Suprapubic skin (tissue), 4 donors: ENCODE results near the gene DAAM2. TPM values are rescaled to one million over a fixed set of nuclear protein-coding genes. Genes with fewer than 3 reads are reported as not detected.

ENCODE experiments used
- DNase-seq, 2 donors: peaks; one replicate each; pipeline ENCODE4 v3.0.0-alpha.2; 2019; ENCODE audit warnings: low spot score in 2 of 2
- H3K27ac ChIP-seq: fragments of 200-600 bp; sonication (generic); one replicate; pipeline ENCODE4 v1.5.1; 2019
- H3K27me3 ChIP-seq: fragments of 200-600 bp; sonication (generic); one replicate; pipeline ENCODE4 v1.5.1; 2019
- H3K36me3 ChIP-seq: fragments of 200-600 bp; sonication (generic); one replicate; pipeline ENCODE4 v1.5.1; 2019
- H3K4me1 ChIP-seq: fragments of 200-600 bp; sonication (generic); one replicate; pipeline ENCODE4 v1.5.1; 2019
- H3K4me3 ChIP-seq: fragments of 200-600 bp; sonication (generic); one replicate; pipeline ENCODE4 v1.5.1; 2019; ENCODE audit warnings: mild to moderate bottlenecking
- H3K9me3 ChIP-seq: fragments of 200-600 bp; sonication (generic); one replicate; pipeline ENCODE4 v1.5.1; 2019
- EP300 ChIP-seq: sonication (generic); formaldehyde crosslinking; IDR thresholded peaks from one replicate; pipeline ENCODE4 v1.6.1; 2017; ENCODE audit warnings: antibody characterized with exemption
- POLR2A ChIP-seq, 2 donors: fragments of 450-650 bp; IDR thresholded peaks; one replicate each; pipeline ENCODE4 v1.6.1; 2017; ENCODE audit warnings: antibody characterized with exemption in 2 of 2, mild to moderate bottlenecking in 2 of 2, moderate library complexity in 2 of 2
- POLR2AphosphoS5 ChIP-seq, 3 donors: sonication (generic); formaldehyde crosslinking; IDR thresholded peaks; one replicate each; pipeline ENCODE4 v1.6.1; 2017; ENCODE audit warnings: antibody characterized with exemption in 3 of 3
- WGBS: methylation state at CpG from one replicate; pipeline ENCODE4 v1.1.5; 2018; 5-methylcytosine and 5-hydroxymethylcytosine counted together
- total RNA-seq, 4 donors: library from RNA; depleted of rRNA; stranded (reverse); fragments of >200 nt; gene quantifications; one replicate each; pipeline ENCODE4 v1.1.0, GENCODE V29; 2016
- TF ChIP-seq, protein P1 (sequence below), 2 donors: fragments of 200-600 bp in 1 of 2; fragments of 450-650 bp in 1 of 2; sonication (generic) in 1 of 2; IDR thresholded peaks; one replicate each; pipeline ENCODE4 v1.5.1; 2016 to 2019; ENCODE audit warnings: antibody characterized with exemption in 2 of 2, mild to moderate bottlenecking in 1 of 2, moderate library complexity in 1 of 2

DAAM2 gene
- total RNA-seq, 4 donors from 2014 or later: 4.7 to 17.6 (median 9.9) TPM

DNA sequence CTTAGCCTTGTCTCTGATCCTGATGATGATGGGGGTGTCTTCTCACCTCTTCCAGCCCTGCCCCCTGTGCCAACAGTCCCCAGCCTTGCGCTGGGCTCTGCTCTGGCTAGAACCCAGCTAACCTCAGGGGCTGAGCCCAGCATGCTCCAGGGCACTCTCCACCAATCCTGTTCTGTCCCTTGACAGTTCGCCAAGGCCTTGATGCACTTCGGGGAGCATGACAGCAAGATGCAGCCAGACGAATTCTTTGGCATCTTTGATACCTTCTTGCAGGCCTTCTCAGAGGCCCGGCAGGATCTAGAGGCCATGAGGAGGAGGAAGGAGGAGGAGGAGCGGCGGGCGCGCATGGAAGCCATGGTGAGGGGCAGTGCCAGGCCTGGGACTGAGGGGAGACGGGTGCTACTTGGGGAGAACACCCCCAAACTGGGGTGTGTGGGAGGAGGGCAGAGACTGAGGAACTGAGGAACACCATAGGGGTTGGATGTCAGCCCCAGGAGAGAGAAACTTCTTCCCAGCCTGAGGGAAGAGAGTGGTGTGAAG lies 109.0 kb downstream of the DAAM2 start:
- H3K36me3 ChIP-seq: peaks cover 43% of the 10 kb centered on the region
- no peak overlapping the region for H3K4me3 ChIP-seq
- DNase-seq: peak in 1 of 2 donors; percentile 70
- TF ChIP-seq, protein P1, sequence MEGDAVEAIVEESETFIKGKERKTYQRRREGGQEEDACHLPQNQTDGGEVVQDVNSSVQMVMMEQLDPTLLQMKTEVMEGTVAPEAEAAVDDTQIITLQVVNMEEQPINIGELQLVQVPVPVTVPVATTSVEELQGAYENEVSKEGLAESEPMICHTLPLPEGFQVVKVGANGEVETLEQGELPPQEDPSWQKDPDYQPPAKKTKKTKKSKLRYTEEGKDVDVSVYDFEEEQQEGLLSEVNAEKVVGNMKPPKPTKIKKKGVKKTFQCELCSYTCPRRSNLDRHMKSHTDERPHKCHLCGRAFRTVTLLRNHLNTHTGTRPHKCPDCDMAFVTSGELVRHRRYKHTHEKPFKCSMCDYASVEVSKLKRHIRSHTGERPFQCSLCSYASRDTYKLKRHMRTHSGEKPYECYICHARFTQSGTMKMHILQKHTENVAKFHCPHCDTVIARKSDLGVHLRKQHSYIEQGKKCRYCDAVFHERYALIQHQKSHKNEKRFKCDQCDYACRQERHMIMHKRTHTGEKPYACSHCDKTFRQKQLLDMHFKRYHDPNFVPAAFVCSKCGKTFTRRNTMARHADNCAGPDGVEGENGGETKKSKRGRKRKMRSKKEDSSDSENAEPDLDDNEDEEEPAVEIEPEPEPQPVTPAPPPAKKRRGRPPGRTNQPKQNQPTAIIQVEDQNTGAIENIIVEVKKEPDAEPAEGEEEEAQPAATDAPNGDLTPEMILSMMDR (IDR thresholded peaks at IDR 0.05): no peak
- TF ChIP-seq POLR2A (IDR thresholded peaks at IDR 0.05) (no peak), EP300 (no peak), POLR2AphosphoS5 (IDR thresholded peaks at IDR 0.05) (no peak)
- 81% methylated on average over 10 of the region's 10 CpGs for WGBS
- no peak overlapping the region for H3K27ac ChIP-seq
- H3K4me1 ChIP-seq: no peaks in the 10 kb centered on the region
- H3K9me3 ChIP-seq: no peaks in the 10 kb centered on the region
- no peaks in the 10 kb centered on the region for H3K27me3 ChIP-seq

DNA sequence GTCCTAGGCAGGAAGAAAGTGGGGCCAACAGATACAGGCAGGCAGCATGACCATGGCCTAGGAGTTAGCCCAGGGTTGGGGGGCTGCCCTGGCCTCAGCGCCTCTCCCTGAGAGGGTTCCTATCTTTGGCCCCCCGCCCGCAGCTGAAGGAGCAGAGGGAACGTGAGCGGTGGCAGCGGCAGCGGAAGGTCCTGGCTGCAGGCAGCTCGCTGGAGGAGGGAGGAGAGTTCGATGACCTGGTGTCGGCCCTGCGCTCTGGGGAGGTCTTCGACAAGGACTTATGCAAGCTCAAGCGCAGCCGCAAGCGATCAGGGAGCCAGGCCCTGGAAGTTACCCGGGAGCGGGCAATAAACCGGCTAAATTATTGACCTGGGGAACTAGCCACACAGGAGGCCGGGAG lies 109.5 kb downstream of the DAAM2 start:
- no peaks in the 10 kb centered on the region for H3K4me1 ChIP-seq
- DNase-seq: peak in 1 of 2 donors; percentile 59
- TF ChIP-seq EP300 (no peak), POLR2AphosphoS5 (IDR thresholded peaks at IDR 0.05) (no peak), POLR2A (IDR thresholded peaks at IDR 0.05) (no peak)
- TF ChIP-seq, protein P1 (IDR thresholded peaks at IDR 0.05): no peak
- no peaks in the 10 kb centered on the region for H3K9me3 ChIP-seq
- H3K36me3 ChIP-seq: peaks cover 45% of the 10 kb centered on the region
- 91% methylated on average over 16 of the region's 19 CpGs for WGBS
- H3K4me3 ChIP-seq: no peak overlapping the region
- H3K27me3 ChIP-seq: no peaks in the 10 kb centered on the region
- H3K27ac ChIP-seq: no peak overlapping the region

DNA sequence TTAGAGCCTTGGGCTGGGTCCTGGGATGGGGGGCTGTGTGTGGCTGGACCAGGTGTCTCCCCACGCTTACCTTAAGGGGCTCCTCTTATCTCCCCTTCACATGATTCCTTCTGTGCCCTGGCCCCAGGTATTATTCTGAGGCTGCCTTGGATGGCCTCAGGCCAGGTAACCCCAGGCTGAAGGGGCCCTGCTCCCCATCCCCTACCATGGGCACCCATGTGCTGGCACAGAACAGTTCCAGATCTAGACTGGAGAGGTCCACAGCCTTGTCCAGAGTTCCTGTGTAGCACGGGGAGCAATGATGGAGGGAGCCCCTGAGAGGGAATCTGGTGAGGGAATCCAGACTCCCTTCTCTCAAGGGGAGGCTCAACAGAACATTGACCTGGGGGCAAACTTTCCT lies 110.0 kb downstream of the DAAM2 start:
- TF ChIP-seq POLR2AphosphoS5 (IDR thresholded peaks at IDR 0.05) (no peak), POLR2A (IDR thresholded peaks at IDR 0.05) (no peak), EP300 (no peak)
- TF ChIP-seq, protein P1 (IDR thresholded peaks at IDR 0.05): no peak
- H3K4me1 ChIP-seq: no peaks in the 10 kb centered on the region
- 70% methylated on average over 2 of the region's 2 CpGs for WGBS

DNA sequence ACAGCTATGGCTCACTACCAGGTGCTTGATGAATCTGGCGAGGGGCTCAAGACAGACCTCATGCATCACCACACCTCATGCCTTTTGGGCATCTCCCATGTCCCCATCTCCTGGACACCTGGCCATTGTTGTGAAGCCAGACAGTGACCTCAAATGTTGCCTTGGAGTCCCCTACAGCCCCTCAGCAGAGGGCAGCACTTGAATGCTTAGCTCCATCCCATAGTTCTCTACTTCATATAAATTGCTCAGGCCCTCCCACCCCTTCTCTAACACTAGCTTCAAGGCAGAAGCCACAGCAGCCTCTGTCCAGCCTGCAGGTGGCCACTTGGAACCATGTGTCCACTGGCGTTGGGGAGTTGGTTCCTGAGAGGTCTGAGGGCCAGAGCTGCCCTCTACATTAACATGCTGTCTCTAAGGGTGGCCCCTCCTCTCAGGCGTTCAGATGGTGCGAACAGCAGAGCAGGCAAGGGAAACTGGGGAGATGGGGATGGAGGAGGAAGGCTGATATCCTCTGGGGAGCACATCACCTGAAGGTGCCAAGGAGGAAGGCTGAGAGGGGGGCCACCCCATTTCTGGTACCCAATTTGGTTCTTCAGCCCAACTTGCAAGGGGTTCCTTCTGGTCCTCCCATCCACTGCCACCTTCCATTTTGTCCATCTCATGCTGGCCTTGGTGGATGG lies 110.8 kb downstream of the DAAM2 start:
- Histone ChIP-seq H3K4me1 (no peaks in the 10 kb centered on the region), H3K36me3 (peaks cover 37% of the 10 kb centered on the region), H3K9me3 (no peaks in the 10 kb centered on the region), H3K4me3 (no peak overlapping the region), H3K27ac (no peak overlapping the region), H3K27me3 (no peaks in the 10 kb centered on the region)
- 95% methylated on average over 4 of the region's 4 CpGs for WGBS
- peak in 1 of 2 donors; percentile 54 for DNase-seq
- no peak for TF ChIP-seq POLR2AphosphoS5 (IDR thresholded peaks at IDR 0.05)
- TF ChIP-seq EP300: no peak
- TF ChIP-seq, protein P1 (IDR thresholded peaks at IDR 0.05): no peak
- TF ChIP-seq POLR2A (IDR thresholded peaks at IDR 0.05): no peak

More for the DNA sequence above, 110.0 kb downstream of the DAAM2 start:
- Histone ChIP-seq H3K36me3 (peaks cover 43% of the 10 kb centered on the region), H3K27ac (no peak overlapping the region), H3K9me3 (no peaks in the 10 kb centered on the region), H3K4me3 (no peak overlapping the region), H3K27me3 (no peaks in the 10 kb centered on the region)
- DNase-seq: no peak

DNA sequence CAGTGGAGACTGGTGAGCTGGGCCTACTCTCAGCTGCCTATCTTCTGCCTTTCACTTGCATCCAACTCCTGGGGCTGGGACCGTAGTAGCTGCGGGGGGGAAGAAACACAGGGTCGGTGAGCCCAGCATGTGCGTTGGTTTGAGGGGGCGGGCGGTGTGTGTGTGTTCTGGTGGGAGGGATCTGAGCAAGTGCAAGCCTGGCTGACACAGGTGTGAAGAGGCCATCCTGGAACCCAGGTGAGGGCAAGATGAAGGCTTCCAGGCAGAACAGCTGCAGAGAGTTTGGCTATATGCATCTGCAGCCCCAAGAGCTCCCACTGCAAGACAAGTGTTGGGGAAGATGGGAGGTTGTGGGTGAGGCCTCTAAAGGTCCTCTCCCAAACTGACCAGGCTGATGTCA lies 111.5 kb downstream of the DAAM2 start:
- Histone ChIP-seq H3K4me3 (no peak overlapping the region), H3K9me3 (no peaks in the 10 kb centered on the region), H3K4me1 (no peaks in the 10 kb centered on the region), H3K36me3 (peaks cover 32% of the 10 kb centered on the region), H3K27ac (no peak overlapping the region), H3K27me3 (no peaks in the 10 kb centered on the region)
- 95% methylated on average over 6 of the region's 6 CpGs for WGBS
- no peak for TF ChIP-seq POLR2AphosphoS5 (IDR thresholded peaks at IDR 0.05)
- no peak for TF ChIP-seq EP300
- TF ChIP-seq, protein P1 (IDR thresholded peaks at IDR 0.05): no peak
- no peak for TF ChIP-seq POLR2A (IDR thresholded peaks at IDR 0.05)
- DNase-seq: peak in 1 of 2 donors; percentile 49
